Sigmoid colon (tissue), 7 donors: ENCODE data around the gene MRPS35. TPM values are rescaled to one million over a fixed set of nuclear protein-coding genes. Genes with fewer than 3 reads are reported as not detected.

Source experiments
- DNase-seq: peaks from one replicate; pipeline ENCODE4 v3.0.0-alpha.2; 2019
- H3K27ac ChIP-seq, 4 donors: fragments of 200-600 bp; sonication (generic); one replicate each; pipeline ENCODE4 v1.5.1; 2016 to 2019; ENCODE audit warnings: mild to moderate bottlenecking in 1 of 4
- H3K27me3 ChIP-seq, 3 donors: fragments of 200-600 bp; sonication (generic); one replicate each; pipeline ENCODE4 v1.5.1; 2019; ENCODE audit warnings: mild to moderate bottlenecking in 1 of 3
- H3K36me3 ChIP-seq, 4 donors: fragments of 200-600 bp; sonication (generic); one replicate each; pipeline ENCODE4 v1.5.1; 2016 to 2019
- H3K4me1 ChIP-seq, 4 donors: fragments of 200-600 bp; sonication (generic); one replicate each; pipeline ENCODE4 v1.5.1; 2017 to 2019
- H3K4me3 ChIP-seq, 4 donors: fragments of 200-600 bp; sonication (generic); one replicate each; pipeline ENCODE4 v1.5.1; 2017 to 2019; ENCODE audit warnings: mild to moderate bottlenecking in 2 of 4, moderate library complexity in 1 of 4
- H3K9me3 ChIP-seq, 4 donors: fragments of 200-600 bp in 3 of 4; sonication (generic) in 3 of 4; one replicate each; pipeline versions ENCODE4 v1.5.1 to v1.6.1; 2013 to 2019
- CTCF ChIP-seq, 4 experiments: fragments of 450-650 bp in 3 of 4; fragments of 200-600 bp in 1 of 4; IDR thresholded peaks; one replicate each; pipeline ENCODE4 v1.5.1; 2016 to 2019; ENCODE audit warnings: antibody characterized with exemption in 4 of 4, mild to moderate bottlenecking in 3 of 4, moderate library complexity in 2 of 4
- EP300 ChIP-seq, 4 donors: sonication (generic); formaldehyde crosslinking; IDR thresholded peaks; one replicate each; pipeline ENCODE4 v1.6.1; 2017; ENCODE audit warnings: antibody characterized with exemption in 4 of 4
- POLR2A ChIP-seq, 2 donors: fragments of 450-650 bp; IDR thresholded peaks; one replicate each; pipeline ENCODE4 v1.6.1; 2016; ENCODE audit warnings: antibody characterized with exemption in 2 of 2, mild to moderate bottlenecking in 2 of 2, moderate library complexity in 2 of 2
- POLR2AphosphoS5 ChIP-seq, 4 donors: sonication (generic); formaldehyde crosslinking; IDR thresholded peaks; one replicate each; pipeline ENCODE4 v1.6.1; 2017; ENCODE audit warnings: antibody characterized with exemption in 4 of 4
- WGBS, 2 donors: extraction: QIAGEN DNeasy Blood & Tissue Kit; methylation state at CpG; one replicate each; pipeline ENCODE4 v1.1.7; 2013; 5-methylcytosine and 5-hydroxymethylcytosine counted together
- intact Hi-C: fragments of 100-400 bp; cut with DNase I; formaldehyde crosslinking; loops from one replicate; pipeline ENCODE4 v1.15.1; 2023
- polyA plus RNA-seq, 3 donors: library from polyadenylated mRNA; stranded (reverse); fragments of 200-250 nt; gene quantifications; one replicate each; pipeline ENCODE4 v1.2.3, GENCODE V29; 2013
- total RNA-seq, 4 donors: library from RNA; depleted of rRNA; stranded (reverse); fragments of >200 nt; gene quantifications; one replicate each; pipeline ENCODE4 v1.1.0, GENCODE V29; 2016
- donor health status: healthy with polysubstance abuse.
- donor health status: Bipolar disorder and iron deficiency.
- donor health status: healthy.

The MRPS35 gene
- total RNA-seq: 10 to 100 TPM; 34.3 to 53.5 (median 46.9) TPM
- polyA plus RNA-seq: 10 to 100 TPM; 62.5 to 98.3 (median 64.9) TPM

GRCh38 chr12:27710592-27711316, at the start of gene MRPS35:
TSS of gene MRPS35 (plus strand) at chr12:27710832. CDS start at chr12:27710844, 12 bp downstream.
- no peaks in the 10 kb centered on the region for H3K9me3 ChIP-seq
- H3K4me3 ChIP-seq: peak within 1 kb of the TSS; percentile 75 to 96 (median 91)
- peak; percentile 95 for DNase-seq
- TF ChIP-seq POLR2A (IDR thresholded peaks at IDR 0.05) (peak; percentile 21 to 59), EP300 (IDR thresholded peaks at IDR 0.05) (peak in 1 of 4 donors; percentile 33), POLR2AphosphoS5 (IDR thresholded peaks at IDR 0.05) (peak; percentile 82 to 92 (median 88)), CTCF (IDR thresholded peaks at IDR 0.05) (no peak)
- 0% methylated on average over 46 of the region's 46 CpGs for WGBS, 2 donors
- intact Hi-C loops: no loop called here
- H3K36me3 ChIP-seq: peaks cover 0 to 7% (median 0%) of the 10 kb centered on the region in 4 donors
- H3K27ac ChIP-seq: peak within 1 kb of the TSS; percentile 83 to 87 (median 86)
- H3K4me1 ChIP-seq: peaks cover 0 to 30% (median 21%) of the 10 kb centered on the region in 4 donors
- H3K27me3 ChIP-seq: no peaks in the 10 kb centered on the region

GRCh38 chr12:27665704-27666103, 44.9 kb upstream of the MRPS35 start:
- Histone ChIP-seq H3K4me1 (no peaks in the 10 kb centered on the region), H3K9me3 (no peaks in the 10 kb centered on the region), H3K4me3 (no peak overlapping the region), H3K36me3 (peaks cover 11 to 72% (median 21%) of the 10 kb centered on the region in 4 donors), H3K27me3 (no peaks in the 10 kb centered on the region), H3K27ac (no peak overlapping the region)
- WGBS, 2 donors: 77 to 85% methylated on average over 3 of the region's 3 CpGs
- TF ChIP-seq POLR2A (IDR thresholded peaks at IDR 0.05) (no peak), POLR2AphosphoS5 (IDR thresholded peaks at IDR 0.05) (no peak), EP300 (IDR thresholded peaks at IDR 0.05) (no peak), CTCF (IDR thresholded peaks at IDR 0.05) (no peak)
- intact Hi-C loops: no loop called here
- DNase-seq: no peak

- intact Hi-C loops: no loop called here
- Histone ChIP-seq H3K27ac (no peak overlapping the region), H3K4me1 (no peaks in the 10 kb centered on the region), H3K27me3 (no peaks in the 10 kb centered on the region), H3K36me3 (peaks cover 14 to 68% (median 16%) of the 10 kb centered on the region in 4 donors), H3K4me3 (no peak overlapping the region), H3K9me3 (no peaks in the 10 kb centered on the region)
- DNase-seq: no peak
- no peak for TF ChIP-seq POLR2AphosphoS5 (IDR thresholded peaks at IDR 0.05)
- TF ChIP-seq POLR2A (IDR thresholded peaks at IDR 0.05): no peak
- no peak for TF ChIP-seq CTCF (IDR thresholded peaks at IDR 0.05)
- TF ChIP-seq EP300 (IDR thresholded peaks at IDR 0.05): no peak
- 45 to 55% methylated on average over 3 of the region's 3 CpGs for WGBS, 2 donors
Measured at GRCh38 chr12:27666510-27666909, 44.1 kb upstream of the MRPS35 start.

- intact Hi-C loops: no loop called here
- no peaks in the 10 kb centered on the region for H3K9me3 ChIP-seq
- no peak overlapping the region for H3K27ac ChIP-seq
- H3K4me3 ChIP-seq: no peak overlapping the region
- TF ChIP-seq POLR2AphosphoS5 (IDR thresholded peaks at IDR 0.05): no peak
- TF ChIP-seq EP300 (IDR thresholded peaks at IDR 0.05): no peak
- TF ChIP-seq POLR2A (IDR thresholded peaks at IDR 0.05): no peak
- TF ChIP-seq CTCF (IDR thresholded peaks at IDR 0.05): no peak
- H3K27me3 ChIP-seq: no peaks in the 10 kb centered on the region
- no peak for DNase-seq
- 90 to 93% methylated on average over 6 of the region's 6 CpGs for WGBS, 2 donors
- no peaks in the 10 kb centered on the region for H3K4me1 ChIP-seq
- H3K36me3 ChIP-seq: peaks cover 14 to 77% (median 16%) of the 10 kb centered on the region in 4 donors
Measured at GRCh38 chr12:27667540-27667939, 43.1 kb upstream of the MRPS35 start.
